Measurements from ENCODE around the gene NECAB3.
"Not testable (repeated sequence)": the region's sequence is repeated elsewhere in the genome, so short reads cannot be mapped to it uniquely, and the experiment has no call there.

The NECAB3 gene

DNA sequence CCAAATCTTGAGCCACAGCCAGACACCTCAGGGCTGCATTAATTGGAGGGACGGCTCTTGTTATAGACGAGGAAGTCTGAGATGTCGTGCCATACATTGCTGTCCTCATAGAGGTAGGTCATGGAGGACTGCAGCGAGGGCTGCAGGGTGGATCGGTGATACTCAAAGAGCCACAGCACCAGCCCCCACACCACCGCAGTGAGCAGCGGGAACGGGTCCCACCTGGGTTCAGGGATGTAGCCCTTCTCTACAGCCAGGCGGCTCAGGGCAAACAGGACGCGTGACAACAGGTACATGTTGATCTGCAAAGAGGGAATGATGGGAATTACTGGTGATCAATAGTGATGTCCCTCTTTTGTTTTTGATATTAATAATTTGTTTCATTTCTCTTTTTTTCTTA is 33.4 kb upstream of the NECAB3 start:
- Histone ChIP-seq H3K27ac (ENCODE audit: low read length) (no peak overlapping the region), H3K4me1 (ENCODE audit: control insufficient read depth, low read depth, low read length) (no peaks in the 10 kb centered on the region), H3K9me3 (ENCODE audit: control insufficient read depth, low read depth, low read length) (no peaks in the 10 kb centered on the region), H3K27me3 (ENCODE audit: control insufficient read depth, insufficient read depth, low read length) (no peaks in the 10 kb centered on the region), H3K9ac (ENCODE audit: low read length) (no peak overlapping the region), H3K4me3 (ENCODE audit: low read length) (no peak overlapping the region), H3K36me3 (ENCODE audit: control insufficient read depth, low read depth, low read length) (no peaks in the 10 kb centered on the region)

DNA sequence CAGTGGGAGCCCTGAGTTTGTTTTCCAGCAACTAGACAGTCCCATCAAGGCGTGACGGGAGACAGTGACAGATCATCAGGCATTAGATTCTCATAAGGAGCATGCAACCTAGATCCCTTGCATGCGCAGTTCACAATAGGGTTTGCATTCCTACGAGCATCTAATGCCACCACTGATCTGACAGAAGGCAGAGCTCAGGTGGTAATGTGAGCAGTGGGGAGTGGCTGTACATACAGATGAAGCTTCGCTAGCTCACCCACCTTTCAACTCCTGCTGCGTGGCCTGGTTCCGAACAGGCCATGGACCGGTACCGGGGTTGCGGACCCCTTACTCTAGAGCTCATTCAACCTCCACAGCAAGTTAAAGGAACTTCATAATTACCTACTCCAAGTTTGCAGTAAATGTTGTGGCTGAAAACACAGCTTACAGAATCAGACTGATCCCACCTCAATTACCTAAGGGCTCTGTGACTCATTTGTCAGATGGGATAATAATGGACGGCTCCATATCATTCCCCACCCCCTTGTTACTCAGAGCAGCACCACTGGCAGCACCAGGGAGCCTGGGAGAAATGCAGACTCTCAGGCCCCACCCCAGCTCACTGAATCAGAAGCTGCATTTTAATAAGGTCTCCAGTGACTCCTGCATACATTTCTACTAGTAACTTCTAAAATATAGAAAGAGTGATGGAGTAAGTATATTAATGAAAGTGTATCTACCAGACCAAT is 30.1 kb upstream of the NECAB3 start:
- Histone ChIP-seq H3K36me3 (ENCODE audit: control insufficient read depth, low read depth, low read length) (no peaks in the 10 kb centered on the region), H3K9me3 (ENCODE audit: control insufficient read depth, low read depth, low read length) (no peaks in the 10 kb centered on the region), H3K4me1 (ENCODE audit: control insufficient read depth, low read depth, low read length) (no peaks in the 10 kb centered on the region), H3K27ac (ENCODE audit: low read length) (no peak overlapping the region), H3K27me3 (ENCODE audit: control insufficient read depth, insufficient read depth, low read length) (no peaks in the 10 kb centered on the region), H3K9ac (ENCODE audit: low read length) (no peak overlapping the region), H3K4me3 (ENCODE audit: low read length) (no peak overlapping the region)

DNA sequence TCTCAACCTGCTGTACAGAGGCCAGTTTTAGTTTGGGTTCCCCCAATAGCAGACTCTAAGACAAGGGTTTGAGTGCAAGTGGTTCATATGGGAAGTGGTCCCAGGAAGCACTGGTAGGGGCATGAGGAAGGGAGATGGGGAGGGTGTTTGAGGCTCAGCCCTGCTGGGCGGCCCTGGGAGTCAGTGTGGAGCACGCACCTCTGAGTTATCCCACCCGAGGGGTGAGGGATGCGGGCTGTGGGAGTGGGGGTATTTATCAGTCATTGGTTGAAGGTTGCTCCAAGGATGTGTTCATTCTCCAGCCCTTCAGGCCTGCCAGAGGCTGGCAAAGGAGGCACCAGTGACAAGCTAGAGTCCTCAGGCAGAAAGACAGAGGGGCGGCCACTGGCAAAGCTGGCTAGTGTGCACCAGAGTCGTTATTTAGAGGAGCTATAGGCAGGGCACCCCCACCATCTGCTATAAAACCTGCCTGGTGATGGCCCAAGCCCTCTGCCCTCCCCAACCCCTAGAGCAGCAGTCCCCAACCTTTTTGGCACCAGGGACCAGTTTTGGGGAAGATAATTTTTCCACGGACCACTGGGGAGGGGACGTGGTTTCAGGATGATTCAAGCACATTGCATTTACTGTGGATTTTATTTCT is 29.4 kb upstream of the NECAB3 start:
- no peak overlapping the region for H3K27ac ChIP-seq (ENCODE audit: low read length)
- H3K9me3 ChIP-seq (ENCODE audit: control insufficient read depth, low read depth, low read length): no peaks in the 10 kb centered on the region
- no peaks in the 10 kb centered on the region for H3K27me3 ChIP-seq (ENCODE audit: control insufficient read depth, insufficient read depth, low read length)
- H3K36me3 ChIP-seq (ENCODE audit: control insufficient read depth, low read depth, low read length): no peaks in the 10 kb centered on the region
- H3K4me1 ChIP-seq (ENCODE audit: control insufficient read depth, low read depth, low read length): no peaks in the 10 kb centered on the region
- H3K4me3 ChIP-seq (ENCODE audit: low read length): no peak overlapping the region
- H3K9ac ChIP-seq (ENCODE audit: low read length): no peak overlapping the region

DNA sequence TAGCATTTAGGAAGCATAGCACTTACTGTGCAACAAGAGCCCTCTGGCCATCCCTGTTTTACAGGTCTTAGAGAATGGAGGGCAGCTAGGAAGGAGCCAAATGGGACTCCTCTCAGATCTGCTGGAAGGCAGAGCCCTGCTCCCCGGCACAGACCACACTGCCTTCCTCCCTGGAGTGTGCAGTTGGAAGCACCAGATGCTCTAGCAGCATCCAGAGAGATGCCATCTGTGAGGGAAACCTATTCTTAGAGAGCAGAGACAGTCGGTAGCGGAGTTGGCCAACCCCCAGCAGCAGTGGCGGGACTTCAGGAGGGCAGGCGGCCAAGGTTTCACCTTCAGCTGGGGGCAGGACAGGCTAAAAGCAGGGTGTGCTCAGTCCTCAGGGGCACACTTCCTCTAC is 28.6 kb upstream of the NECAB3 start:
- H3K4me1 ChIP-seq (ENCODE audit: control insufficient read depth, low read depth, low read length): no peaks in the 10 kb centered on the region
- H3K36me3 ChIP-seq (ENCODE audit: control insufficient read depth, low read depth, low read length): no peaks in the 10 kb centered on the region
- no peak overlapping the region for H3K9ac ChIP-seq (ENCODE audit: low read length)
- no peak overlapping the region for H3K4me3 ChIP-seq (ENCODE audit: low read length)
- H3K27ac ChIP-seq (ENCODE audit: low read length): no peak overlapping the region
- H3K27me3 ChIP-seq (ENCODE audit: control insufficient read depth, insufficient read depth, low read length): no peaks in the 10 kb centered on the region
- H3K9me3 ChIP-seq (ENCODE audit: control insufficient read depth, low read depth, low read length): no peaks in the 10 kb centered on the region

DNA sequence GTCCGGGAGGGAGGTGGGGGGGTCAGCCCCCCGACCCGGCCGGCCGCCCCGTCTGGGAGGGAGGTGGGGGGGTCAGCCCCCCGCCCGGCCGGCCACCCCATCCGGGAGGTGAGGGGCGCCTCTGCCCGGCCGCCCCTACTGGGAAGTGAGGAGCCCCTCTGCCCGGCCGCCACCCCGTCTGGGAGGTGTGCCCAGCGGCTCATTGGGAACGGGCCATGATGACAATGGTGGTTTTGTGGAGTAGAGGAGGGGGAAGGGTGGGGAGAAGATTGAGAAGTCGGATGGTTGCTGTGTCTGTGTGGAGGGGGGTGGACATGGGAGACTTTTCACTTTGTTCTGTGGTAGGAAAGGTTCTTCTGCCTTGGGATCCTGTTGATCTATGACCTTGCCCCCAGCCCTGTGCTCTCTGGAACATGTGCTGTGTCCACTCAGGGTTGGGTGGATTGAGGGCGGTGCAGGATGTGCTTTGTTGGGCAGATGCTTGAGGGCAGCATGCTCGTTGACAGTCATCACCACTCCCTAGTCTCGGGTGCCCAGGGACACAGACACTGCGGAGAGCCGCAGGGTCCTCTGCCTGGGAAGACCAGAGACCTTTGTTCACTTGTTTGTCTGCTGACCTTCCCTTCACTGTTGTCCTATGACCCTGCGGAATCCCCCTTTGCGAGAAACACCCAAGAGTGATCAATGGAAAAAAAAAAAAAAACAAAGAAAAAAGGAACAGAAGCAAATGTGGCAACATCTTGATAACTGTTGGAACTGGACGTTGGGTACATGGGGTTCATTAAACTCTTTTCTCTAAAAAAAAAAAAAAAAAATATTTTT is 27.6 kb upstream of the NECAB3 start:
- Histone ChIP-seq H3K9ac (ENCODE audit: low read length) (no peak overlapping the region), H3K27ac (ENCODE audit: low read length) (no peak overlapping the region), H3K27me3 (ENCODE audit: control insufficient read depth, insufficient read depth, low read length) (no peaks in the 10 kb centered on the region)

DNA sequence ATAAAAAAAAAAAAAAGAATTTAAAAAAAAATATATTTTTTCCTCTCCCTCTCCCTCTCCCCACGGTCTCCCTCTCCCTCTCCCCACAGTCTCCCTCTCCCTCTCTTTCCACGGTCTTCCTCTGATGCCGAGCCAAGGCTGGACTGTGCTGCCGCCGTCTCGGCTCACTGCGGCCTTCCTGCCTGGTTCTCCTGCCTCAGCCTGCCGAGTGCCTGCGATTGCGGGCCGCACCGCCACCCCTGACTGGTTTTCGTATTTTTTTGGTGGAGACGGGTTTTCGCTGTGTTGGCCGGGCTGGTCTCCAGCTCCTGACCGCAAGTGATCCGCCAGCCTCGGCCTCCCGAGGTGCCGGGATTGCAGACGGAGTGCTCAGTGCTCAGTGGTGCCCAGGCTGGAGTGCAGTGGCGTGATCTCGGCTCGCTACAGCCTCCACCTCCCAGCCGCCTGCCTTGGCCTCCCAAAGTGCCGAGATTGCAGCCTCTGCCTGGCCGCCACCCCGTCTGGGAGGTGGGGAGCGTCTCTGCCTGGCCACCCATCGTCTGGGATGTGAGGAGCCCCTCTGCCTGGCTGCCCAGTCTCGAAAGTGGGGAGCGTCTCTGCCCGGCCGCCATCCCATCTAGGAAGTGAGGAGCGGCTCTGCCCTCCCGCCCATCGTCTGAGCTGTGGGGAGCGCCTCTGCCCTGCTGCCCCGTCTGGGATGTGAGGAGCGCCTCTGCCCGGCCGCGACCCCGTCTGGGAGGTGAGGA is 26.6 kb upstream of the NECAB3 start:
- not testable (repeated sequence) for H3K4me1 ChIP-seq (ENCODE audit: control insufficient read depth, low read depth, low read length); H3K9me3 ChIP-seq (ENCODE audit: control insufficient read depth, low read depth, low read length); H3K27me3 ChIP-seq (ENCODE audit: control insufficient read depth, insufficient read depth, low read length); H3K27ac ChIP-seq (ENCODE audit: low read length); H3K36me3 ChIP-seq (ENCODE audit: control insufficient read depth, low read depth, low read length); H3K9ac ChIP-seq (ENCODE audit: low read length); H3K4me3 ChIP-seq (ENCODE audit: low read length)

More for the DNA sequence above, 27.6 kb upstream of the NECAB3 start:
- Histone ChIP-seq H3K4me3 (ENCODE audit: low read length) (no peak overlapping the region), H3K9me3 (ENCODE audit: control insufficient read depth, low read depth, low read length) (no peaks in the 10 kb centered on the region), H3K36me3 (ENCODE audit: control insufficient read depth, low read depth, low read length) (no peaks in the 10 kb centered on the region), H3K4me1 (ENCODE audit: control insufficient read depth, low read depth, low read length) (no peaks in the 10 kb centered on the region)

DNA sequence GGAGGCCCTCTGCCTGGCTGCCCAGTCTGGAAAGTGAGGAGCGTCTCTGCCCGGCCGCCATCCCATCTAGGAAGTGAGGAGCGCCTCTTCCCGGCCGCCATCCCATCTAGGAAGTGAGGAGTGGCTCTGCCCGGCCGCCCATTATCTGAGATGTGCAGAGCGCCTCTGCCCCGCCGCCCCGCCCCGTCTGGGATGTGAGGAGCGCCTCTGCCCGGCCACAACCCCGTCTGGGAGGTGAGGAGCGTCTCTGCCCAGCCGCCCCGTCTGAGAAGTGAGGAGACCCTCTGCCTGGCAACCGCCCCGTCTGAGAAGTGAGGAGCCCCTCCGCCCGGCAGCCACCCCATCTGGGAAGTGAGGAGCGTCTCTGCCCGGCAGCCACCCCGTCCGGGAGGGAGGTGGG is 24.7 kb upstream of the NECAB3 start:
- H3K9ac ChIP-seq (ENCODE audit: low read length); H3K27me3 ChIP-seq (ENCODE audit: control insufficient read depth, insufficient read depth, low read length); H3K9me3 ChIP-seq (ENCODE audit: control insufficient read depth, low read depth, low read length); H3K4me3 ChIP-seq (ENCODE audit: low read length); H3K27ac ChIP-seq (ENCODE audit: low read length); H3K4me1 ChIP-seq (ENCODE audit: control insufficient read depth, low read depth, low read length); H3K36me3 ChIP-seq (ENCODE audit: control insufficient read depth, low read depth, low read length): not testable (repeated sequence)

DNA sequence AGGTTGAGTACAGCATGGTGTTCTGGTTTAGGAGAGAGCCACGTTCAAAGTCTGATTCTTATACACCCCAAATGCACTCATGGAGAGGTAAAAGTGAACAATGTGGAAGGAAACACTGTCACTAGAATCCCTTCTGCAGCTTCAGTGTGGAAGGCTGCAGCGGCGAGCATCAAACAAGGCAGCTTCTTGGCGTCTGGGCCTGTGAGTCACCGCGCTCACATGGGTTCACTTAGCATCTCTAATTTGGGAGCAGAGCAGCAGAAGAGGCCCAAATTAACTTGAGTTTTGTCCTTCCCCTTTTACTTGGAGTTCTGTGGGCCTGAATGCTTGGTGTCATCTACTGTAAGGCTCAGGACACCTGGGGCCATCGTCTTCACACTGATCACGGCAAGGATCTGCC is 22.9 kb upstream of the NECAB3 start:
- Histone ChIP-seq H3K9me3 (ENCODE audit: control insufficient read depth, low read depth, low read length) (no peaks in the 10 kb centered on the region), H3K36me3 (ENCODE audit: control insufficient read depth, low read depth, low read length) (no peaks in the 10 kb centered on the region), H3K27ac (ENCODE audit: low read length) (no peak overlapping the region), H3K4me1 (ENCODE audit: control insufficient read depth, low read depth, low read length) (peaks cover 15% of the 10 kb centered on the region), H3K9ac (ENCODE audit: low read length) (no peak overlapping the region), H3K4me3 (ENCODE audit: low read length) (no peak overlapping the region), H3K27me3 (ENCODE audit: control insufficient read depth, insufficient read depth, low read length) (no peaks in the 10 kb centered on the region)

DNA sequence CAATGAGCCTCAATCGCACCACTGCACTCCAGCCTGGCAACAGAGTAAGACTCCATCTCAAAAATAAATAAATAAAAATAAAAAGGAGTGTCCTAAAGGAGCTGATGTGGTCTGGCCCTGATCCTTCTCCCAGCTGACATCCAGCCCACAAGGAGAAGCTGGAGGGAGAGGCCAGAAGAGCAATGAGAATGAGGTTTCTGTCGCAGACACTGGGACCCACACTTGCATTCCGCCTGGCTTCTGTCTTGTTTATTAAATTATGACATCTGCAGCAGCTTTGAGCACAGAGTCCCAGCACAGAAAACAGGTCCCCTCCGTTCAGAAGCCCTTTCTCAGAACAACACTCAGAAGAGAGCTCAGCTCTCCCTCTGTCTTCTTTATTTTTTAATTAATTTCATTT is 22.2 kb upstream of the NECAB3 start:
- no peaks in the 10 kb centered on the region for H3K36me3 ChIP-seq (ENCODE audit: control insufficient read depth, low read depth, low read length)
- peaks cover 15% of the 10 kb centered on the region for H3K4me1 ChIP-seq (ENCODE audit: control insufficient read depth, low read depth, low read length)
- H3K27me3 ChIP-seq (ENCODE audit: control insufficient read depth, insufficient read depth, low read length): no peaks in the 10 kb centered on the region
- no peak overlapping the region for H3K27ac ChIP-seq (ENCODE audit: low read length)
- H3K4me3 ChIP-seq (ENCODE audit: low read length): no peak overlapping the region
- H3K9ac ChIP-seq (ENCODE audit: low read length): no peak overlapping the region
- H3K9me3 ChIP-seq (ENCODE audit: control insufficient read depth, low read depth, low read length): no peaks in the 10 kb centered on the region

DNA sequence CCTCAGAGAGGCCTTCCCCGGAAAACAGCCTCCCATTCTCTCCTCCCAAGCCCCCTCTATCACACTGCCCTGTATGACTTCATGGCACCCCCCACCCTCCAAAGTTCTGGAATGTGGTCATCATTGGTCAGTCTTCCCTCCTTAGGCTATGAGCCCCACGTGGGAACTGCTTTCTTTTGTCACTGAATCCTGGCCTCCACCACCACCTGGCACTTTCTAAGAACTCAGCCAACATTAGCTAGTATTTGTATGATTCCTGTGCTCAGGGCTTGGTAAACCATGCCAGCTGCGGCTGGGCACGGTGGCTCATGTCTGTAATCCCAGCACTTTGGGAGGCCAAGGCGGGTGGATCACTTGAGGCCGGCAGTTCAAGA is 20.4 kb upstream of the NECAB3 start:
- Histone ChIP-seq H3K4me1 (ENCODE audit: control insufficient read depth, low read depth, low read length) (peaks cover 15% of the 10 kb centered on the region), H3K36me3 (ENCODE audit: control insufficient read depth, low read depth, low read length) (no peaks in the 10 kb centered on the region), H3K27ac (ENCODE audit: low read length) (no peak overlapping the region), H3K27me3 (ENCODE audit: control insufficient read depth, insufficient read depth, low read length) (no peaks in the 10 kb centered on the region), H3K9me3 (ENCODE audit: control insufficient read depth, low read depth, low read length) (no peaks in the 10 kb centered on the region), H3K9ac (ENCODE audit: low read length) (no peak overlapping the region), H3K4me3 (ENCODE audit: low read length) (no peak overlapping the region)

Measured in iPS-18a (cell line).